ENCODE data around the gene AGAP1. TPM values are rescaled to one million over a fixed set of nuclear protein-coding genes. Genes with fewer than 3 reads are reported as not detected.
"Not testable (repeated sequence)": the region's sequence is repeated elsewhere in the genome, so short reads cannot be mapped to it uniquely, and the experiment has no call there.

Gene AGAP1
- total RNA-seq, 1 donor from 2014 or later, result 27.5 TPM

GRCh38 chr2:236075802-236076201 is 582.0 kb downstream of the AGAP1 start:
- no peak for DNase-seq

- DNase-seq, result no peak
Measured at GRCh38 chr2:236078297-236079255, 584.7 kb downstream of the AGAP1 start.

GRCh38 chr2:236080412-236080811 is 586.6 kb downstream of the AGAP1 start:
- no peak for DNase-seq

GRCh38 chr2:236081171-236081570 is 587.3 kb downstream of the AGAP1 start:
- DNase-seq, result no peak

- no peak for DNase-seq
Measured at GRCh38 chr2:236082061-236082460, 588.2 kb downstream of the AGAP1 start.

GRCh38 chr2:236083934-236084333 is 590.1 kb downstream of the AGAP1 start:
- DNase-seq, result no peak

- DNase-seq, result no peak
Measured at GRCh38 chr2:236085211-236085610, 591.4 kb downstream of the AGAP1 start.

GRCh38 chr2:236085647-236086046 is 591.8 kb downstream of the AGAP1 start:
- DNase-seq, result no peak

GRCh38 chr2:236086403-236086970 is 592.6 kb downstream of the AGAP1 start:
- no peak for DNase-seq

- DNase-seq, result no peak
Measured at GRCh38 chr2:236086971-236087465, 593.2 kb downstream of the AGAP1 start.

- no peak for DNase-seq
Measured at GRCh38 chr2:236088368-236089057, 594.7 kb downstream of the AGAP1 start.

- DNase-seq, result no peak
Measured at GRCh38 chr2:236089271-236090026, 595.6 kb downstream of the AGAP1 start.

GRCh38 chr2:236090027-236090382 is 596.2 kb downstream of the AGAP1 start:
- no peak for DNase-seq

- DNase-seq, result not testable (repeated sequence)
Measured at GRCh38 chr2:236090826-236091225, 597.0 kb downstream of the AGAP1 start.

- DNase-seq, result no peak
Measured at GRCh38 chr2:236092714-236093113, 598.9 kb downstream of the AGAP1 start.

- DNase-seq, result no peak
Measured at GRCh38 chr2:236093134-236093533, 599.3 kb downstream of the AGAP1 start.

GRCh38 chr2:236095504-236095903 is 601.7 kb downstream of the AGAP1 start:
- DNase-seq, result no peak

- DNase-seq, result no peak
Measured at GRCh38 chr2:236101311-236101950, 607.6 kb downstream of the AGAP1 start.

- no peak for DNase-seq
Measured at GRCh38 chr2:236102971-236103370, 609.1 kb downstream of the AGAP1 start.

GRCh38 chr2:236103981-236104380 is 610.1 kb downstream of the AGAP1 start:
- no peak for DNase-seq

- DNase-seq, result no peak
Measured at GRCh38 chr2:236105955-236106607, 612.2 kb downstream of the AGAP1 start.
